Fibroblast of skin of left quadriceps (primary cell): ENCODE measurements around the gene MAGEB16.

Experiments
- DNase-seq, 2 experiments: peaks; one replicate each; pipeline ENCODE4 v3.0.0-alpha.2; 2013; ENCODE audit warnings: low read depth in 2 of 2

MAGEB16 gene

DNA sequence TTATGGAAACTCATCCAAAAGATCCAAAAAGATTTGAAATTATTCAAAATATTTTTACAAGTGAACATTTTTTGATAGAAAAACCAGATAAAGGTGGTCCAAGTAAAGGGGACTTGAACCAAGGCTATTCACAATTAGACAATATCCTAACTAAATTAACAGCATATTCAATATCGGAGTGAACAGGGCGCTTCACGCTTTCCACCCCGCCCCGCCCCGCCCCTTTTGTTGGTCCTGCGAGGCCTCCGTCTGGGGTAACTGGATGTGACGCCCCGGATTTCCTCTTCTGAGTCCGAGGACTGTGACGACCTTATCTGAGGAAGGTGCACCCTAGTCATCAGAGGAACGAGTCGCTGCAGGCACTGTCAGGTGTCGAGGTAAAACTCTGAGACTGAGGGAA is at the start of gene MAGEB16:
MAGEB16 (plus strand) TSS at position 301 of the 400 bp plus-strand sequence. CDS start 3,855 bp downstream, outside the sequence.
- no peak for DNase-seq

GRCh38 chrX:35773958-35774564 is 24.1 kb upstream of the MAGEB16 start:
- no peak for DNase-seq

DNA sequence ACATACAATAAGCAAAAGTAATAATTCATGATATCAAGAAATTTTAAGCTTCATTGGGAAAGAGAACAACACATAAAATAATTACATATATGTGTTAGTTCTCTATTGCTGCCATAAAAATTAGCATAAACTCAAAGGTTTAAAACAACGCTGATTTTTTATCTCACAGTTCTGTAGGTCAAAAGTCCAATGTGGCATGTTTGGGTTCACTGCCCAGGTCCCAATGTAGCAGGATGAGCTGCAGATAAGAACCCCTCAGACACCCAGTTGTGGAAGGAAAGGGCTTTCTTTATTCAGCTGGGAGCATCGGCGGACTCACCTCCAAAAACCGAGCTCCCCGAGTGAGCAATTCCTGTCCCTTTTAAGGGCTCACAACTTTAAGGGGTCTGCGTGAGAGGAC is 13.1 kb upstream of the MAGEB16 start:
- no peak for DNase-seq

- DNase-seq, result no peak
Measured at GRCh38 chrX:35786271-35786670, 11.9 kb upstream of the MAGEB16 start.

- no peak for DNase-seq
Measured at GRCh38 chrX:35787867-35788266, 10.3 kb upstream of the MAGEB16 start.

- no peak for DNase-seq
Measured at GRCh38 chrX:35800474-35800873, 2.3 kb downstream of the MAGEB16 start.

DNA sequence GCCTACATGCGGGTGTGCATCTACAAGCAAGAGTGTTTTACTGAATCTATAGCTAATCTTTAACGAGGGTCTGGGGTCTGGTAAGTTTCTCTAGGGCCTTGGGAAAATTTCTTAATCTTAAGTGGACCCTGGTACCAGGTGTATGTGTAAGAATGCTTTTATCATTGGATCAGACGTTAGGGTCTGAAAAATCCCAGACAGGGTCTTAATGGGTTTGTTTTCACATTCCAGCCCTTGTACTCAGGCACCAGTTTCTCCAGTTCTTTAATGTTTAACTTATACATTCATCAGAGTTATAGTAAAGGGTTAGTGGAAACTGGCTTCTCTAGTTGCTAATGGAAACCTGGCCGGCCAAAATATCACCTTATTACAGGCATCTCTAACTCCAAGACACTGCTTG is 11.6 kb downstream of the MAGEB16 start:
- no peak for DNase-seq

DNA sequence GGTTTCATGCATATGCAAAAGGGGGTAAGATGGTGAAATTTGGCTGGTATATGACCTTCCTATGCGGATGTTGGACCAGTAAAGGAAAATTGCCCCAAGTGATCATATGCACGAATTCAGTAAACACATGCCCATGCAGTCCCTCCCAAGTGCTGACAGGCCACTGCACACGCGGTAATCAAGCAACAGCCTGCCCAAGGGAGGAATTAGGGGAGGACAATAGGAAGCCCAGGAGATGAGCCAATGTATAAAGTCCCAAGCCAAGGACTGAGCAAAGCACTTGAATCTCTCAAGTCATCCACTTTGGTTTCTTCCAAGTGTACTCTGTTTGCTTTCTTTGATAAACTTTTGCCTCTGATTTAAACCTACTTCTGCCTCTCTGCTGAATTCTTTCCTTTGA is 21.1 kb downstream of the MAGEB16 start:
- DNase-seq, result no peak

DNA sequence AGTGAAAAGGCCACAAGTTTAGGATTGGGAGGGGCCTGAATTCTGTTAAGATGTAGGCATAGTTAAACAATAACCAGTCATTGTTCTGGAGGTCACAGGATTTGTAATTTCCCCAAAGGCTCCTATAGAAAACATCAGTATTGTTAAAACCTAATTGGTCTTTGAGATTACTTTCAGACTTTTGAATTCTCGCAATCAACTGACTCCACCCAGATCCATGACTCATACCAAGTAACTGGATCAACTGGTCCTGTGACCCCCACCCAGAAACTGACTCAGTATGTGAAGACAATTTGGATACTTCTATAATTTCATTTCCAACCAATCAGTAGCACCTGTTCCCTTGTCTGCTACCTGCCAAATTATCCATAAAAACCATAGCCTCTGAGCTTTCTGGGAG is 28.4 kb downstream of the MAGEB16 start:
- no peak for DNase-seq

DNA sequence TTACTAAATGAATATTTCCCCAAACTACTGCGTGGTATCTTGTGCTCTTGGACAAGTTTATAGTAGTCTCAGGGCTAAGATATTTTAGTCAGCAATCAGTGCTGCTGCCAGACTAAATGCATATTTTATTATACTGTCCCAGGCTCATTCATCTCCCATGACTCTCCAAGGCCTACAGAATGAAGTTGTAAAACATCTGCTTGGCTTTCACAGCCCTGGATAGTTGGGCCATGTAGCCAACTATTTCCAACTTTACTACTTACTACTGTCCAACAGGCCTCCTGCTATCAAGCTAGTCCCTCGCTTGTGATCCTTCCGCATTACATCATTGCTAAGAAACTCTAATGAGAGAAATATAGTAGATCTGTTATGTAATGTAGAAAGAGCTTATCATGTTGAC is 31.4 kb downstream of the MAGEB16 start:
- DNase-seq, result no peak

- DNase-seq, result no peak
Measured at GRCh38 chrX:35841872-35842271, 43.7 kb downstream of the MAGEB16 start.

DNA sequence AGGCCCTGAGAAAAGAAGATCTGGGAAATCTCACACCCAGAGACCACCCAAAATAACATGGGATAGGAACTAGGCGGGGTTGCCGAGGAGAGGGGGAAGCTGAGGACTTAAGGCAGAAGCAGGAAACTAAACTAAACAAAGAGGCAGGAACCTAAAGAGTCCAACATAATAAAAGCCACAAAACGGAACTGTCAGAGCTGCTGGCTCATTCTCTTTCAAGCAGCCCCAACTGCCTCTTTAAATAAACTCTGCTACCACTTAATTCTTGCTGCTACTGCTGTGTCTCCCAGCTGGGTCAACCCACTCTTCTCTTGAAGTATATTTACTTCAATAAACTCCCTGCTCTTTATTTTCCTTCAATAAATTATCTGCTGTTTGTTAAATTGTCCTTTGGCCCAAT is 44.5 kb downstream of the MAGEB16 start:
- DNase-seq, result no peak

GRCh38 chrX:35847736-35848135 is 49.6 kb downstream of the MAGEB16 start:
- no peak for DNase-seq
